Activated T-cell treated with anti-CD3 and anti-CD28 coated beads for 4 hours (primary cell): ENCODE data around the gene CHD2.
A peak's percentile ranks its signal among the peaks of the same experiment; 100 is the strongest.
"Not testable (repeated sequence)": the region's sequence is repeated elsewhere in the genome, so short reads cannot be mapped to it uniquely, and the experiment has no call there.

Source experiments
- DNase-seq: peaks from one replicate; pipeline ENCODE4 v3.0.0-alpha.2; 2020

The CHD2 gene

DNA sequence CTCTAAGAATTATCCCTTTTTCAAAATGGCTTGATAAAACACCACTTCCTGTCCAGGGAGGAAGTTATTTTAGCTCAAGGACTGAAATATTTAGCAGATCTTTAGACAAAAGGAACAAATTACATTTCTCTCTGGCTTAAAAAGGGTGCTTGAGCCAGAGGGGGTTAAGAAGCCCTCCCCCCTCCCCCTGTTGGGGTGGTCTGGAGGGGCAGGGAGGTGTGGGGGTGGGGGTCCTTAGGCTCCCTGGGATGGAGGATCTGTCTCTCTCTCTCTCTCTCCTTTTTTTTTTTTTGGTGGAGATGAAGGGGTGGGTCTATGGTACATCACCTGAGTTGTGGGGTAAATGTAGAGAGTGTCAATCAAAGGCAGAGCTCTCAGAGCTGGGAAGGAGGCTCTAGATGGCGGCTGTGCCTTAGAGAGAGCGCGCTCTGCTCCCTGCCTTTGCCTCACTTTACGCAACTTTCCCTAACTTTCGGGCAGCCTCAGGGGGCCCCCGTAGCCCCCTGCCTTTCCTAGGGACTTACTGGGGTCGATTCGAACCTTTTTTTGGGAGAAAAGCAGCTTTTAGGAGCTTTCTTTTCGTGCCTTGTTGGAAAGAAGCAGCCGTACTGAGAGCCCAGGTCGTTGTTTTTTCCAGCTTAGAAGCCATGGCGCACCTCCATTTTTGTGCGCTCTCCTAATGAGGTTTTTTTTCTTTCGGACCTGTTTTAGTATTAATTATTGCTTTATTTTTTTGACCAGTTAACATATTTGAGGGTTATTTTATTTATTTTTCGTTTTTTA is at the start of gene CHD2:
Gene CHD2, plus strand, starts transcription at position 377 of the 783 bp plus-strand sequence. CDS start 914 bp downstream, outside the sequence.
- DNase-seq, result peak; percentile 41

DNA sequence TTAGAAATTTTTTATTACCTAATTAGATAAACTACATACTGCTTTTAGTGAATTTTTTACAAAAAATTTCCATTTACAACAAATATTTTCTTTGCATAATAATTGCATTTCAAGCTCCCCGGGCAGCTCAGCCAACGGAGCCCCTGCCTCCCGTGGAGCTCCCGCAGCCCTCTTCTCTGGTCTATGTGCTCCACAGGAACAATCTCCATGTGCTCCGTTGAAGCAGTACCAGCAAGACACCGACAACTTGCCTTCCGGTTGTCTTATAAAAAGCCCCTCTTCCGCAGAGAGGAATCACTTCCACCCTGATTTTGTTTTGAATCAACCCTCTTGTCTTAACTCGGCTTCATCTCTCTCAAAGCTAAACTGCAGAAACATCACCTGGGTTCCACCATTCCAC is 46.9 kb upstream of the CHD2 start:
- DNase-seq, result no peak

DNA sequence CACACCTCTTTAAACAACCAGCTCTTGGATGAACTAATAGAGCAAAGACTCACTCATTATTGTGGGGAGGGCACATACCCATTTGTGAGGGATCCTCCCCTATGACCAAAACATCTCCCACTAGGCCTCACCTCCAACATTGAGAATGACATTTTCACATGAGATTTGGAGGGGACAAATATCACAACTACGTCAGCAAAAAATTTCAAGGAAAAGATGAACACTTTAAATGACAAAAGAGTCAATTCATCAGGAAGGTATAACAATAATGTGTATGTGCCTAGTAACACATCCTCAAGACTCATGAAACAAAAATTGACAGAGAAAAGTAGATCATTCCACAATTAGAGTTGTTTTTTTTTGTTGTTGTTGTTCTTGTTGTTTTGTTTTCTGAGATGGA is 38.4 kb upstream of the CHD2 start:
- DNase-seq, result no peak

- no peak for DNase-seq
Measured at GRCh38 chr15:92864127-92864814, 35.9 kb upstream of the CHD2 start.

DNA sequence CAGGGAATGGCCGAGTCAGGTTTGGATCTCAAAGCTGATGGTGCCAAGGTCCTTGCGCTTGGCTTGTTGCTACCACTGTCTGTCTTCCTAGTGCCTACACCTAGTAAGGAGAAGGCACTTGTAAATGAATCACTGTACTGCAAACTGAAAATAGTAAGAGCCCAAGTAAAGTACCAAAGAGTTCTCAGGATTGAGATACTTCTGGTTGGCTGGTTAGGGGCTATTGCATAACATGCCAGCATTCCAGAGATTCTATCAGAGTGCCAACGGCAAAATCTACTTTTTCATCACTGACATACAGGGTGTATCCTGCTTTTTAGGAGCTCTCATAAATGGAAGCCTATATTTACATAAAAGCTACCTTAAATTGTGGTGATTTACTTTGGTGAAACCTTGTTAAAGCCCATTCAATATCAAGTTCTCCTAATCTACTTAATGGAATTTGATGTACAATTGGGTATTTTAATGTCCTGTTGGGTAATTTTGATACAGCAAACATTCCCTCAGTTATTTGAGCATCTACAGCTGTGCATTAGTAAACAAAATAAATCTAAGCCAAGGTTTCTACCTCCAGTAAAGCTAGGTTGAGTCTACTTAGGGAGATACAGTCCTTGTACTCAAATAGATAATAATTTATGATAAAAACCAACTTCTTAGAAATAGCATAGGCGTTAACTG is 30.7 kb upstream of the CHD2 start:
- DNase-seq, result no peak

GRCh38 chr15:92870010-92870591 is 30.0 kb upstream of the CHD2 start:
- no peak for DNase-seq

DNA sequence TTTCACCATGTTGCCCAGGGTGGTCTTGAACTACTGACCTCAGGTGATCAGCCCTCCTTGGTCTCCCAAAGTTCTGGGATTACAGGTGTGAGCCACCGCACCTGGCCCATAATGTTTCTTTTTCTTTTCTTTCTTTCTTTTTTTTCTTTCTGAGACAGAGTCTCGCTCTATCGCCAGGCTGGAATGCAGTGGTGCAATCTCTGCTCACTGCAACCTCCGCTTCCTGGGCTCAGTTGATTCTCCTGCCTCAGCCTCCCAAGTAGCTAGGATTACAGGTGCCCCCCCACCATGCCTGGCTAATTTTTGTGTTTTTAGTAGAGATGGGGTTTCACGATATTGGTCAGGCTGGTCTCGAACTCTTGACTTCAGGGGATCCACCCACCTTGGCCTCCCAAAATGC is 27.2 kb upstream of the CHD2 start:
- not testable (repeated sequence) for DNase-seq

GRCh38 chr15:92877000-92877399 is 23.1 kb upstream of the CHD2 start:
- no peak for DNase-seq

DNA sequence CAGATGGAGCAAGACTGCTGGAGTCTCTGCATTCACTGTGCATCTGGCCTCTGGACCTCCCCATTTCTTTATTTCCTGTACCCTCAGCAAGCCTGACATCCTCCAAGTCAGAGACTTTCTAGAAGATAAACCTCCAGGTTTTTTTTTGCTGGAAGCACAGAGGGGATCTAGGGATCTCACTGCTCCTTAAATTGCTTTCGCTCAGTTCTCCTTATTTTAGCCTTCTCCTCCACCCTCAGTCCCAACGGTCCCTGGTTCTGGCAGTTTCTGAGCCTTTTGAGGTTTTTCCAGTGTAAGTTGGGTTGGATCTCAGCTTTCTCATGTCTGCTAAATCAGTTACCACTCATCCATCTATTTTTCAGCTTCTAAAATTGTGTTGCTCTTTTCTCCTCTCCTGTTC is 22.7 kb upstream of the CHD2 start:
- no peak for DNase-seq

DNA sequence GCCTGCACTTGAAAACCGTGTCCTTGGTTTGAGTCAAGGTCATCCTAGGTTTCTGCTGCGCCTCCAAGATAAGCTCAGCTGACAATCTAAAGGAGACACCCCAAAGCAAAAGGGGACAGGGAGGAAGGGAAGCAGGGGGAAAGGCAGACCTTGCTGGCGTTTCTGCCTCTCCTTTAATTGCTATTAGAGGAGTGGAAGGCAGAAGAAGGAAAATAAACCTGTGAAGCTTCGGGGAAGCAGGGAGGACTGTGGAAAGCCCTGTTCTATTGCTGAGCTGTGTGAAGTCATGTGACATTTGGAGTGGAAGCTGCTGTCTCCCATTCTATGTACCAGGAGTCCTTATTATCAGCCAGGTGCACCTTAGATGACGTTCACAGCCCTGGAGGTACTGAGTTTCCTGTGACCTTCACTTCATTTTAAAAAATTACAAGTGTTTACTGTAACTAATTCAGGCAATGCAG is 21.5 kb upstream of the CHD2 start:
- DNase-seq, result no peak

GRCh38 chr15:92879949-92880725 is 20.0 kb upstream of the CHD2 start:
- no peak for DNase-seq

DNA sequence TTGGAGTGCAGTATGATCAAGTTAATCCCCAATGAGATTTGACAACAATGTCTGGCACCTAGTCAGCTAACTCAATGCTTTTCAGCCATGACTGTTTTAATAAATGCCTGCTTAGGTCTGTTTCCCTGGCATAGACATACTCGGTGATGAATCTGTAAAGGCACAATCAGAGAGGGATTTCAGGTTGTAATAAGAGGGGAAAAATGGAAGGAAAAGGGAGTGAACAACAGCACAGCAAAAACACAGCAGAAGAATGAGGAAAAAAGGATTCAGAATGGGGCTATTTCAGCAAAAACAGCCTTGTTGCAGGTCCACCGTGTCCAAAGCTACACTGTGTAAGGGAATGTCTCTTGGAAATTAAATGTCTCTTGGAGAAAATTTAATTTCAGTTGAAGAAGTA is 19.3 kb upstream of the CHD2 start:
- no peak for DNase-seq

GRCh38 chr15:92881211-92881754 is 18.8 kb upstream of the CHD2 start:
- DNase-seq, result no peak

GRCh38 chr15:92881802-92882696 is 18.1 kb upstream of the CHD2 start:
- DNase-seq, result peak; percentile 98

- DNase-seq, result no peak
Measured at GRCh38 chr15:92882697-92883162, 17.4 kb upstream of the CHD2 start.

DNA sequence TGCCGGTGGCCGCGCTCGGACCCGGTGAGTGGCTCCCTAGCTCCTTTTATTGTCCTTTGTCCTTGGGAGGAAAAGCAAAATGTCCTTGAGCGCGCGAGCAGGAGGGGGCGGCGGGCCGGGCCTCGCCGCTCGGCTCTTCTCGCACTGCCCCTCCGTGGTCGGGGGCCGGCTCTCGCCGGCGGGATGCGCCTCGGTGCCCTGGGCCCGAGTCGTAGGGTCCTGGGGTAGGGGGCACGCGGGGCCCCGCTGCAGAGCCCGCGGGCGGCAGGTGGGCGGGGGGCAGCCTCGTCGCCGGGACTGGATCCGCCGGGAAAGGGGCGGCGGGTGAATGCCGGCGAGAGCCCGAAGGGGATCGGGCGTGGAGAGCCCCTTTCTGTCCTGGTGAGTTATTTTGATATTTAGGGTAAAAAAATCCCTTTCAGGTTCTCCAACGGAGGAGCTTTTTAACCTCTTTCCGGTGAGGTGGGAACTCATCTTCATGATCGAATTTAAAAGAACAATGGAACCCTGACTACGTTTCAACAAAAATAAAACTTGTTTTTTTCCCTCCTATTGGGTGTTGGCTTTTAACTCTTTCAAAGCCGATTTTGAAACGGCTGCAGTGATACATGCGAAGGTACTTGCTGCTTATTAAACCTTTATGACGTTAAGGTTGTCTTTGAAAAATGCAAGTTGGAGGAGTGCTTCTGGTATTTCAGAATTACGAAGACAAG is 16.8 kb upstream of the CHD2 start:
- DNase-seq, result no peak

DNA sequence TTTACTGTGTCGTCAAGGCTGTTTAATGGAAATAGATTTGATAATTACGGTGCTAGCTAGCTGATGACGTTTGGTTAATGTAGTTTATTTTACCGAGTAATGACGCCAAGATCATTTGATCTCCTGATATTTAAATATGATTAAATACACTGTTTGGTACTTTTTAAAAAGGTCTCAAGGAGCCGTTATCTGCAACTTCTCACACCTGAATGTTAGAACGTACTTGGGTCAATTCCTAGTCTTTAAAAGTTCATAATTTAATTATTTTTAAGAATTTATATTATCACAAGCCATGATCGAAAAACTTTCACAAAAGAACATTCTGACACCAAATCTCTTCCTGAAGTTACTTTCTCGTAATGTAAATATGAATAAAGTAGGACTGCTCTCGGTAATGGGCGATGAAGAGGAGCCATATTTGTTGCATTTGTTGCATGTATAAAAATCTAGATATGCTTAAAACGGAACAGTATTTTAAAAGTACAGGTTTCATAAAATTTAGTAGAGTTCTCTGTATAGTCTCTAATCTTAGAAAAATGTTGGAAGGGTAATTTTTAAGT is 16.2 kb upstream of the CHD2 start:
- no peak for DNase-seq

GRCh38 chr15:92884436-92885223 is 15.5 kb upstream of the CHD2 start:
- no peak for DNase-seq
